Caco-2 (cell line): ENCODE results near the gene NLGN4X. TPM values are rescaled to one million over a fixed set of nuclear protein-coding genes. Genes with fewer than 3 reads are reported as not detected.

Source experiments
- BruUV-seq: library from RNA; stranded (reverse); fragments of 400-500 nt; replicated peaks from 2 replicates; lab custom pipeline; 2021; lab: Mats Ljungman, UMichigan
- CTCF ChIA-PET: fragments of 300-600 bp; sonication (Branson Sonifier 250); formaldehyde crosslinking; loops from one replicate; lab custom pipeline; 2022; ENCODE audit warnings: antibody characterized with exemption; lab: Charles Lee
- POLR2A ChIA-PET: fragments of 300-600 bp; sonication (Branson Sonifier 250); formaldehyde crosslinking; loops from one replicate; lab custom pipeline; 2022; ENCODE audit warnings: antibody characterized with exemption; lab: Charles Lee
- DNase-seq, 2 experiments: peaks; one replicate each; pipeline versions ENCODE4 v3.0.0 to v3.0.0-alpha.2; 2020 to 2022
- H3K27me3 ChIP-seq: replicated peaks from 2 replicates; pipeline ENCODE4 v1.6.0; 2011; ENCODE audit warnings: low read length; ENCODE audit not compliant: control insufficient read depth, insufficient read depth
- H3K36me3 ChIP-seq: 2 replicates; pipeline ENCODE4 v1.5.1; 2011; ENCODE audit warnings: low read length; ENCODE audit not compliant: control insufficient read depth, insufficient read depth
- H3K4me1 ChIP-seq: fragments of 250-450 bp; sonication (Bioruptor Pico); 2 replicates; pipeline ENCODE4 v1.5.1; 2020; ENCODE audit warnings: mild to moderate bottlenecking
- H3K4me3 ChIP-seq: 2 replicates; pipeline ENCODE4 v1.5.1; 2011; ENCODE audit warnings: low read depth, mild to moderate bottlenecking, control low read depth, low read length
- H3K9me3 ChIP-seq: fragments of 250-450 bp; sonication (Bioruptor Pico); 2 replicates; pipeline ENCODE4 v1.5.1; 2020; ENCODE audit warnings: mild to moderate bottlenecking, moderate library complexity
- H3K27ac Mint-ChIP-seq: one replicate; pipeline ENCODE4 v1.8.0; 2022; ENCODE audit warnings: mixed read lengths; ENCODE audit not compliant: unreplicated experiment
- H3K27me3 Mint-ChIP-seq: one replicate; pipeline ENCODE4 v1.8.0; 2022; ENCODE audit warnings: mixed read lengths; ENCODE audit not compliant: insufficient read depth, unreplicated experiment
- H3K36me3 Mint-ChIP-seq: one replicate; pipeline ENCODE4 v1.8.0; 2022; ENCODE audit warnings: mild to moderate bottlenecking, mixed read lengths; ENCODE audit not compliant: insufficient read depth, unreplicated experiment
- H3K4me1 Mint-ChIP-seq: one replicate; pipeline ENCODE4 v1.8.0; 2022; ENCODE audit warnings: low read depth, mixed read lengths; ENCODE audit not compliant: unreplicated experiment
- H3K4me3 Mint-ChIP-seq: one replicate; pipeline ENCODE4 v1.8.0; 2022; ENCODE audit warnings: mild to moderate bottlenecking, moderate library complexity, mixed read lengths; ENCODE audit not compliant: unreplicated experiment
- H3K9me3 Mint-ChIP-seq: one replicate; pipeline ENCODE4 v1.8.0; 2022; ENCODE audit warnings: mixed read lengths; ENCODE audit not compliant: unreplicated experiment
- intact Hi-C: fragments of 100-400 bp; cut with micrococcal nuclease; formaldehyde crosslinking; loops from one replicate; pipeline ENCODE4 v1.10.0; 2022; ENCODE audit not compliant: unreplicated experiment
- total RNA-seq: library from RNA; stranded (reverse); gene quantifications from 2 replicates; pipeline ENCODE4 v1.2.3, GENCODE V29; 2022
- TF ChIP-seq, protein P1 (sequence below), 2 experiments: fragments of 200-600 bp in 1 of 2; IDR thresholded peaks; 1 replicate in 1 of 2; 2 replicates in 1 of 2; pipeline versions ENCODE4 v1.5.1 to v1.8.0; 2011 to 2022; ENCODE audit warnings: antibody characterized with exemption in 1 of 2, control low read depth in 1 of 2, inconsistent platforms in 1 of 2, low read depth in 1 of 2, low read length in 1 of 2, mild to moderate bottlenecking in 1 of 2, moderate library complexity in 1 of 2; ENCODE audit not compliant: insufficient read depth in 1 of 2, severe bottlenecking in 1 of 2, unreplicated experiment in 1 of 2

Gene NLGN4X
- total RNA-seq, 1 experiment from 2014 or later, result not detected

DNA sequence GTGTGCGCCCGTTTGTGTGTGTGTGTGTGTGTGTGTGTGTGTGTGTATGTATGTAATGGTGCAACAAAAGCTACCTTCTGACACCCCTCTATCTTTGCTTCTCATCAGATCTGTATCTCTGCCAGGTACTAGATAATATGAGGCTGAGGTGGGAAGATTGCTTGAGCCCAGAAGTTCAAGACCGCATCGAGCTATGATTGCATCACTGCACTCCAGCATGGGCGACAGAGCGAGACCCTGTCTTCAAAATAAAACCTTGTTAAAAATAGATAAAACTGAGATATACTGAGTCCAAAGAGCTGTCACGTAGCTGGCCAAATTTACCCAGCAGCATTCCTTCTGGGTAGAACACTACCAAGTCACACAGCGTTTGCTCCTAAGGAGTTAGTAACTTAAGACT, 18.4 kb downstream of the NLGN4X start:
- no peak overlapping the region for H3K4me3 ChIP-seq
- ChIA-PET POLR2A (no interaction called here), CTCF (no interaction called here)
- Mint-ChIP-seq H3K27ac (no peak overlapping the region), H3K4me3 (no peak overlapping the region), H3K9me3 (no peaks in the 10 kb centered on the region), H3K36me3 (no peaks in the 10 kb centered on the region), H3K4me1 (no peaks in the 10 kb centered on the region), H3K27me3 (peaks cover 6% of the 10 kb centered on the region)
- H3K36me3 ChIP-seq, result no peaks in the 10 kb centered on the region
- BruUV-seq, result no TSS peak
- H3K9me3 ChIP-seq, result no peaks in the 10 kb centered on the region
- no peak for DNase-seq
- intact Hi-C loops, result no loop called here
- TF ChIP-seq, protein P1, sequence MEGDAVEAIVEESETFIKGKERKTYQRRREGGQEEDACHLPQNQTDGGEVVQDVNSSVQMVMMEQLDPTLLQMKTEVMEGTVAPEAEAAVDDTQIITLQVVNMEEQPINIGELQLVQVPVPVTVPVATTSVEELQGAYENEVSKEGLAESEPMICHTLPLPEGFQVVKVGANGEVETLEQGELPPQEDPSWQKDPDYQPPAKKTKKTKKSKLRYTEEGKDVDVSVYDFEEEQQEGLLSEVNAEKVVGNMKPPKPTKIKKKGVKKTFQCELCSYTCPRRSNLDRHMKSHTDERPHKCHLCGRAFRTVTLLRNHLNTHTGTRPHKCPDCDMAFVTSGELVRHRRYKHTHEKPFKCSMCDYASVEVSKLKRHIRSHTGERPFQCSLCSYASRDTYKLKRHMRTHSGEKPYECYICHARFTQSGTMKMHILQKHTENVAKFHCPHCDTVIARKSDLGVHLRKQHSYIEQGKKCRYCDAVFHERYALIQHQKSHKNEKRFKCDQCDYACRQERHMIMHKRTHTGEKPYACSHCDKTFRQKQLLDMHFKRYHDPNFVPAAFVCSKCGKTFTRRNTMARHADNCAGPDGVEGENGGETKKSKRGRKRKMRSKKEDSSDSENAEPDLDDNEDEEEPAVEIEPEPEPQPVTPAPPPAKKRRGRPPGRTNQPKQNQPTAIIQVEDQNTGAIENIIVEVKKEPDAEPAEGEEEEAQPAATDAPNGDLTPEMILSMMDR (IDR thresholded peaks at IDR 0.05; ENCODE audit: insufficient read depth in 1 of 2, low read depth in 1 of 2, low read length in 1 of 2, severe bottlenecking in 1 of 2, unreplicated experiment in 1 of 2), result no peak
- H3K4me1 ChIP-seq, result no peaks in the 10 kb centered on the region
- H3K27me3 ChIP-seq, result no peaks in the 10 kb centered on the region

DNA sequence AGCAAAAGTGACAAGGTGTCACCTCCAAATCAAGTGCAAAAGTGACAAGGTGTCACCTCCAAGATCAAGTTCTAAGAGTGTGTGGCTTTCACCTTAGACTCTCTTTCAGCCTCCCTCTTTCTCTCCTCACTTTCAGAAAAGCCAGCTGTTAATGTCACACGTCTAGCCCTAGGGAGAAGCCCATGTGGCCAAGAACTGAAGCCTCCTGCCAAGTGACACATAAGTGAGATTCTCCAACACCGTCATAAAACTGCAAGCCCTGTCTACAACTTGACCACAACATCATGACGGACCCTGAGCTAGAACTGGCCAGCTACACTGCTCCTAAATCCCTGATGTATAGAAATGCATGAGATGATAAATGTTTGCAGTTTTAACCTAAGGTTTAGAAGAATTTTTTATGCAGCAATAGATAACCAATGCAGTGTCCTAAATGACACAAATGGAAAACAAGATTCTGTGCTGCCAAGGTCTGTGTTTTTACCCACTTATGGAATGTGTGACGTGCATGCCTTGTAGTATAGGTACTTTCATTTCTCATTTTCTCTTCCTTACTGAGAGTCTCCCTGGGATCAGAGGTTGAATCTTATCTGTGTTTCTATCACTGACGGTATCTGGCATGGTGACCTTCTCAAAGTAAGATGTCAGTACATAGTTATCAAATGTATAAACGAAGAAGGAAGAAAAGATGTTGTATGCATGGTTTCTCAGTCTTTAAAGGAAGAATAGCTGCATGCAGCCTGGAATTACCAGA, 25.0 kb downstream of the NLGN4X start:
- Histone ChIP-seq H3K4me1 (no peaks in the 10 kb centered on the region), H3K27me3 (no peaks in the 10 kb centered on the region), H3K4me3 (no peak overlapping the region), H3K9me3 (no peaks in the 10 kb centered on the region), H3K36me3 (no peaks in the 10 kb centered on the region)
- intact Hi-C loops, result no loop called here
- Mint-ChIP-seq H3K9me3 (no peaks in the 10 kb centered on the region), H3K4me3 (no peak overlapping the region), H3K27me3 (peaks cover 4% of the 10 kb centered on the region), H3K4me1 (no peaks in the 10 kb centered on the region), H3K27ac (no peak overlapping the region), H3K36me3 (no peaks in the 10 kb centered on the region)
- TF ChIP-seq, protein P1 (IDR thresholded peaks at IDR 0.05; ENCODE audit: insufficient read depth in 1 of 2, low read depth in 1 of 2, low read length in 1 of 2, severe bottlenecking in 1 of 2, unreplicated experiment in 1 of 2), result no peak
- CTCF ChIA-PET, result no interaction called here
- POLR2A ChIA-PET, result no interaction called here
- DNase-seq, result no peak
- no TSS peak for BruUV-seq

DNA sequence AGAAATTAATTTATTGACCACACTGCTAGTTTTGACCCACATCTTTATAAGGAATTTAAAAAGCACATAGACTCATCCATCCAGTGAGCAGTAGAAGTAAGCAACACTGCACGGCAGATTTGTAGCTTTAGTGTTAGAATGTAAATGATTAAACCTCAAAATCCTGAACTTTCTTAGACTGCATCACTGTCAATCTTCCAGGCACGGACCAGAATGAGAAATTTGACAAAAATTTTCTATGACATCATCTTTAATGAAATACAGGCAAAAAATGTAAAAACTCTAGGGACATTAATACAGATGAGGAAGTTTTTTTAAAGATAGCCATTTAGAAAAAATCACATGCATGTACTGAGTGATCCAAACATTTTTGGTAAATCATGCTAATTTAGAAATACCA, 29.2 kb downstream of the NLGN4X start:
- no peaks in the 10 kb centered on the region for H3K36me3 Mint-ChIP-seq
- H3K36me3 ChIP-seq, result no peaks in the 10 kb centered on the region
- H3K4me3 ChIP-seq, result no peak overlapping the region
- no peaks in the 10 kb centered on the region for H3K9me3 ChIP-seq
- H3K9me3 Mint-ChIP-seq, result no peaks in the 10 kb centered on the region
- TF ChIP-seq, protein P1 (IDR thresholded peaks at IDR 0.05; ENCODE audit: insufficient read depth in 1 of 2, low read depth in 1 of 2, low read length in 1 of 2, severe bottlenecking in 1 of 2, unreplicated experiment in 1 of 2), result no peak
- no peaks in the 10 kb centered on the region for H3K4me1 Mint-ChIP-seq
- no TSS peak for BruUV-seq
- no peaks in the 10 kb centered on the region for H3K4me1 ChIP-seq
- POLR2A ChIA-PET, result no interaction called here
- no peaks in the 10 kb centered on the region for H3K27me3 Mint-ChIP-seq
- H3K27ac Mint-ChIP-seq, result no peak overlapping the region
- DNase-seq, result no peak
- H3K4me3 Mint-ChIP-seq, result no peak overlapping the region
- intact Hi-C loops, result no loop called here
- CTCF ChIA-PET, result no interaction called here
- no peaks in the 10 kb centered on the region for H3K27me3 ChIP-seq
